ENCODE data around the gene MYO18B.

The MYO18B gene

DNA sequence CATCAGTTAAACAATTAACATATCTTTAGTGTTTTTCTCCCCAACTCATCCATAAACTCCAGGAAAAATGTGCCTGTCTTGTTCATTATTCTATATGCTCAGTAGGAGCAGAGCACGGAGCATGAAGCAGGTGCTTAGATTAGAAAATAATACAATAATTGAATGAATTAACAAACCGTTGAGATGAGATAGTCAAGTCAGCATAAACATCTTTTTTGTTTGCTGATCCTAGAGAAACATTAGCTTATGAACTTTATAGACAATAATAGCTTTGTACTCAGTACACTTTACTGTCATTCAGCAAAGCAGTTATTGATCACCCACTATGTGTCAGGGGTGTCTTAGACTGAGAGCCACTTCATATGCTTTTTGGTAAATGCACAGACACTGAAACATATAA is 322.1 kb downstream of the MYO18B start:
- FAIRE-seq: no peak
- no peak for DNase-seq (ENCODE audit: extremely low spot score, insufficient read length, low read depth)

DNA sequence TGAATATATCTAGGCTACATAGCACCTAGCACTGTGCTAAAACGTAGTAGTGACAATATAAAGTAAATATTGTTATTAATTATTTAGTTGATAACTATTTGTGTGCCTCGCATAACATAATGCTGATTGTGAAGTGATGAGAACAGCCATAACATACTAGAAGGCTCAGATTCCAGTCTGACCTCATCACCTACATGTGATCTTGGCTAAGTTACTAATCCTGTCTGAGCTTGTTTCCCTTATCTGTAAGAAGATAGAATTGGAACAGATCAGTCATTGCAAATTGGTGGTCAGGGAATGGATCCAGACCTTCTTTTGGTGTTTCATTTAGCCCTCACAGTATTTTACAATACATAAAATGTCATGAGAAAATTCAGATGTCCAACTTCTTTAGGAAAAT is 323.9 kb downstream of the MYO18B start:
- no peak for FAIRE-seq
- no peak for DNase-seq (ENCODE audit: extremely low spot score, insufficient read length, low read depth)

DNA sequence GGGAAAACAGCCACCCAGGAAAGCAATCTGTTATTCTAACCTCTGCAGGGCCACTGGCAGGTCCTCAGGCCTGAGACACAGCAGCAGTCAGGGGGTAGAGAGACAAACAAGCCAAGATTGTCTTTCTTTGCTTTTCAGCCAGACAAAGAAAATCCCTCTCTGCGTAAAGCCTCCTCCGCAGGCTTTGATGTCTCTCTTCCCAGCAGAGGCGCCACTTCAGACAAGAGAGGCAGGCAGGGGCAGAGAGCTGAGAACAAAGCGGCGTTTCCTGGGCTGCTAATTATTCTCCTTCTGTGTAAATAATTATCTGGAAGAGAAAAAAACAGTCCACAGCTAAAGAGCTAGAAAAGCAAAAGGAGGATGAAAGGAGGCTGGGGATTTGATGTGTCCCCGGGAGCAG is 324.5 kb downstream of the MYO18B start:
- no peak for DNase-seq (ENCODE audit: extremely low spot score, insufficient read length, low read depth)
- no peak for FAIRE-seq

DNA sequence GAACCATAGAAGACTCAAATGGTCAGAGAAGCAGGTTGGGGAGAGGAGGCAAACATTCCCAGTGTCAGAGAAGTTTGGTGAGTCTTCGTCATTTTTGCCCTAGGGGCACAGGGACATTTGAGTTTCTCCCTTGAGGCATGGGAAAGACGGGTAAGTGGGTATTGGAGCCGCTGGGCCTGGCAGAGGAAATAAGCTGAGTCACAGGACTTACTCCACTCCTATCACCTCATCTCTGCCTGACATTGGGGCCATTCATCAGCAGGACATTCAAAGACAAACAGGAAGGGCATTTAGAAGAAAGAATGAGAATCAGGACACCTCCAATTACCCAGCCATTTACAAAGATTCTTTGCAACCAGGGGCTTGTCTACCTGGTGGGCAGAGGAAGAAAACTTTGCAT is 326.6 kb downstream of the MYO18B start:
- FAIRE-seq (no peak), DNase-seq (ENCODE audit: extremely low spot score, insufficient read length, low read depth) (no peak)

DNA sequence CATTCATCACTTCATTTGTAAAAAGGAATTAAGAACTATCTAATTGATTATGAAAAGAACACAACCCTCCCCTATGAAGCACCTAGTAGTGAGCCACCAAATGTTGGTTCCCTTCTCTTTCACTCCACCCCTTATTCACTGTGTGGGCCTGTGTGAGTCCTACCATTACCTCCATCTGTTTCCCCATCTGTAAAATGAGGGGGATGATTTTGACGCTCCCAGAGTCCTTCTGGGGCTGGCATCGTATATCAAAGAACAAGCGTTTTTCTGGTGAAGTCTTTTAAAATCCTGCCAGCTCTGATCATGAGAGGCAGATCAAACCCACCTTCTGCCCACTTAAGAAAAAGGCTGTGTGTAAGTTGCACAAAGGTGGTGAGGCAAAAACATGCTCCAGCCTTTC is 330.6 kb downstream of the MYO18B start:
- FAIRE-seq (no peak), DNase-seq (ENCODE audit: extremely low spot score, insufficient read length, low read depth) (no peak)

DNA sequence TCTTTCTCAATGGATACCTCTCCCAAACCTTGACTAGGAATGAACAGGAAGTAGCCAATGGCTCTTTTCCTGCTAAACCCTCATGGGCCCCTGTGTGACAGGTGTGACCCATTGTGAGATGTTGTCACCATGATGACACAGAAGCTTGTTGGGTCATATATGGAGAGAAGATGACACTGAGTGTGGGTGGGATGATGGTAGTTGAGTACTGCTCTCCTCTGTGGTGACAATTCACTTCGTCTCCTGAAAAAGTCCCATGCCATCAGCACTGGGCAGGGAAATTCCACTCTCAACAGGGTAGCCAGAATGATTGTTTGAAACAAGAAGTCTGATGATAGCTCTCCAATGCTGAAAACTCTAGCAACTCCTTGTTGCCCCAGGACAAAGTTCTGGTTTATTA is 333.3 kb downstream of the MYO18B start:
- no peak for DNase-seq (ENCODE audit: extremely low spot score, insufficient read length, low read depth)
- no peak for FAIRE-seq

DNA sequence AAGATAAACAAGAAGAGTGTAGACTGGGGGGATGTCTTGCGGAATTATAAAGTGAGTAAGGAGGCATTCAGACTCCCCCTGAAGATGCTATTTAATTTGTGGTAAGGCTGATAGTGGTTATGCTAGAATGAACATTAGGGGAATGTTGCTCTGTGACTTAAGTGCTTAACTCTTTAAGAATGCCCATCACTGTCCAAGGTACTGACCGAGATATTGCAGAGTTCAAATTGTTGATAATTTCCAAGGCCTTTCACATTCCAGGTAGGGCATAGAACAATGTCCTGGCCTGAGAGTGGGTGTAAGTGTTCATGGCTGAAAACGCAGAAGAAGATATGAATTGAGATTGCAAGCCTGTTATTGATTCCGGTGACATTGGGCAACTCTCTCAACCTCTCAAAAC is 337.0 kb downstream of the MYO18B start:
- no peak for FAIRE-seq

More for the DNA sequence above, 337.0 kb downstream of the MYO18B start:
- DNase-seq (ENCODE audit: extremely low spot score, insufficient read length, low read depth): no peak

Data from GM18507 (cell line).